HG03558 (cell line): ENCODE data around the gene SIGMAR1.

Experiments used
- ATAC-seq: cut with Tn5 transposase; IDR thresholded peaks from one replicate; pipeline ENCODE4 v1.9.1; 2021; ENCODE audit warnings: moderate number of reproducible peaks; ENCODE audit not compliant: unreplicated experiment; ENCODE audit errors: extremely low read depth

Gene SIGMAR1

GRCh38 chr9:34637356-34638137 is at the start of gene SIGMAR1:
Gene SIGMAR1 (minus strand): TSS chr9:34637787. CDS start chr9:34637697, 90 bp downstream.
- ATAC-seq, result peak; percentile 75

GRCh38 chr9:34686732-34687131 is 49.1 kb upstream of the SIGMAR1 start:
- ATAC-seq, result no peak

GRCh38 chr9:34686231-34686630 is 48.6 kb upstream of the SIGMAR1 start:
- ATAC-seq, result no peak

- no peak for ATAC-seq
Observed at GRCh38 chr9:34685591-34685990, 48.0 kb upstream of the SIGMAR1 start.

- ATAC-seq, result no peak
Observed at GRCh38 chr9:34684816-34685215, 47.2 kb upstream of the SIGMAR1 start.

- no peak for ATAC-seq
Observed at GRCh38 chr9:34684145-34684544, 46.6 kb upstream of the SIGMAR1 start.

- no peak for ATAC-seq
Observed at GRCh38 chr9:34675869-34676268, 38.3 kb upstream of the SIGMAR1 start.

- ATAC-seq, result no peak
Observed at GRCh38 chr9:34675048-34675714, 37.6 kb upstream of the SIGMAR1 start.

- no peak for ATAC-seq
Observed at GRCh38 chr9:34674440-34674839, 36.9 kb upstream of the SIGMAR1 start.

GRCh38 chr9:34671307-34671706 is 33.7 kb upstream of the SIGMAR1 start:
- no peak for ATAC-seq

GRCh38 chr9:34669809-34670562 is 32.4 kb upstream of the SIGMAR1 start:
- no peak for ATAC-seq

GRCh38 chr9:34665381-34666250 is 28.0 kb upstream of the SIGMAR1 start:
- no peak for ATAC-seq

GRCh38 chr9:34665067-34665380 is 27.4 kb upstream of the SIGMAR1 start:
- no peak for ATAC-seq

- no peak for ATAC-seq
Observed at GRCh38 chr9:34664281-34665066, 26.9 kb upstream of the SIGMAR1 start.

- no peak for ATAC-seq
Observed at GRCh38 chr9:34663303-34663605, 25.7 kb upstream of the SIGMAR1 start.

GRCh38 chr9:34662526-34663302 is 25.1 kb upstream of the SIGMAR1 start, which contains the start of gene CCL27:
Gene CCL27 (minus strand): TSS chr9:34662657. CDS start chr9:34662633, 24 bp downstream.
- no peak for ATAC-seq

- ATAC-seq, result no peak
Observed at GRCh38 chr9:34659592-34660253, 22.1 kb upstream of the SIGMAR1 start.

- ATAC-seq, result no peak
Observed at GRCh38 chr9:34658461-34658860, 20.9 kb upstream of the SIGMAR1 start.
